A673 (cell line): Measurements from ENCODE around the gene CHST2. TPM values are rescaled to one million over a fixed set of nuclear protein-coding genes. Genes with fewer than 3 reads are reported as not detected.
"Not testable (repeated sequence)": the region's sequence is repeated elsewhere in the genome, so short reads cannot be mapped to it uniquely, and the experiment has no call there.

Source experiments
- BruUV-seq: library from RNA; stranded (reverse); fragments of 400-500 nt; replicated peaks from 2 replicates; lab custom pipeline; 2021; lab: Mats Ljungman, UMichigan
- CTCF ChIA-PET: fragments of 300-600 bp; sonication (Branson Sonifier 250); formaldehyde crosslinking; loops from one replicate; lab custom pipeline; 2022; ENCODE audit warnings: antibody characterized with exemption; lab: Charles Lee
- POLR2A ChIA-PET: fragments of 300-600 bp; sonication (Branson Sonifier 250); formaldehyde crosslinking; loops from one replicate; lab custom pipeline; 2022; ENCODE audit warnings: antibody characterized with exemption; ENCODE audit not compliant: low non-redundant PET; lab: Charles Lee
- DNase-seq: peaks from one replicate; pipeline ENCODE4 v3.0.0-alpha.2; 2015; ENCODE audit warnings: low spot score
- H3K27ac ChIP-seq: fragments of 200-600 bp; sonication (generic); 2 replicates; pipeline ENCODE4 v1.5.1; 2016; ENCODE audit warnings: mixed run types, low read depth, mild to moderate bottlenecking, mixed read lengths, antibody characterized with exemption, low read length; ENCODE audit not compliant: poor library complexity, severe bottlenecking
- H3K27me3 ChIP-seq: fragments of 200-600 bp; sonication (generic); replicated peaks from 2 replicates; pipeline ENCODE4 v1.6.1; 2017; ENCODE audit warnings: mixed run types, low read depth, mild to moderate bottlenecking, mixed read lengths, antibody characterized with exemption, low read length; ENCODE audit not compliant: insufficient read depth, poor library complexity
- H3K36me3 ChIP-seq: fragments of 200-600 bp; sonication (generic); 2 replicates; pipeline ENCODE4 v1.6.1; 2016; ENCODE audit warnings: mixed run types, mild to moderate bottlenecking, mixed read lengths, antibody characterized with exemption, low read length; ENCODE audit not compliant: insufficient read depth, poor library complexity, severe bottlenecking
- H3K4me1 ChIP-seq: fragments of 200-600 bp; sonication (generic); 2 replicates; pipeline ENCODE4 v1.6.1; 2017; ENCODE audit warnings: mixed run types, mild to moderate bottlenecking, mixed read lengths, antibody characterized with exemption, low read length; ENCODE audit not compliant: insufficient read depth, poor library complexity, severe bottlenecking
- H3K4me3 ChIP-seq: fragments of 200-600 bp; sonication (generic); 2 replicates; pipeline ENCODE4 v1.5.1; 2016; ENCODE audit warnings: low read depth, mixed run types, mild to moderate bottlenecking, mixed read lengths, low read length; ENCODE audit not compliant: poor library complexity, severe bottlenecking
- H3K9me3 ChIP-seq: fragments of 200-600 bp; sonication (generic); 2 replicates; pipeline ENCODE4 v1.6.1; 2016; ENCODE audit warnings: mixed run types, low read depth, mild to moderate bottlenecking, mixed read lengths, antibody characterized with exemption, low read length; ENCODE audit not compliant: poor library complexity, severe bottlenecking
- CTCF ChIP-seq: fragments of 300-800, 200-600 bp; sonication (generic); conservative IDR thresholded peaks from 2 replicates; pipeline ENCODE4 v1.5.1; 2017; ENCODE audit warnings: low read depth, mild to moderate bottlenecking, antibody characterized with exemption, low read length, moderate library complexity, mixed read lengths
- EZH2 ChIP-seq: fragments of 200-600 bp; sonication (generic); IDR thresholded peaks from 2 replicates; pipeline ENCODE4 v1.6.1; 2017; ENCODE audit warnings: borderline replicate concordance, low read depth, mild to moderate bottlenecking, mixed read lengths, antibody characterized with exemption, low read length; ENCODE audit not compliant: poor library complexity, severe bottlenecking
- intact Hi-C: fragments of 100-400 bp; cut with micrococcal nuclease; formaldehyde crosslinking; loops from one replicate; pipeline ENCODE4 v1.10.0; 2022; ENCODE audit not compliant: unreplicated experiment
- total RNA-seq: library from RNA; stranded (reverse); gene quantifications from 2 replicates; pipeline ENCODE4 v1.2.3, GENCODE V29; 2021

CHST2 gene
- total RNA-seq, 1 experiment from 2014 or later, result 0.64 TPM

- POLR2A ChIA-PET, CTCF ChIA-PET, intact Hi-C loops, H3K4me1 ChIP-seq, DNase-seq, H3K36me3 ChIP-seq, H3K27ac ChIP-seq, H3K27me3 ChIP-seq, H3K9me3 ChIP-seq, BruUV-seq, H3K4me3 ChIP-seq: not testable (repeated sequence)
These were observed 46.0 kb upstream of the CHST2 start for GRCh38 chr3:143073541-143073940.

- intact Hi-C loops, POLR2A ChIA-PET, H3K9me3 ChIP-seq, H3K36me3 ChIP-seq, H3K27me3 ChIP-seq, CTCF ChIA-PET, DNase-seq, H3K27ac ChIP-seq, H3K4me1 ChIP-seq, H3K4me3 ChIP-seq, BruUV-seq: not testable (repeated sequence)
These were observed 45.6 kb upstream of the CHST2 start for GRCh38 chr3:143073983-143074382.

- Histone ChIP-seq H3K27ac (no peak overlapping the region), H3K27me3 (no peaks in the 10 kb centered on the region), H3K4me3 (no peak overlapping the region), H3K4me1 (no peaks in the 10 kb centered on the region), H3K36me3 (no peaks in the 10 kb centered on the region), H3K9me3 (no peaks in the 10 kb centered on the region)
- POLR2A ChIA-PET, result no interaction called here
- TF ChIP-seq EZH2, result no peak
- TF ChIP-seq CTCF, result no peak
- CTCF ChIA-PET, result interaction anchor here (0.7 kb wide), 1 partner anchor 693 kb away, joined by 3 read pairs; no protein-coding TSS in a partner anchor
- no TSS peak for BruUV-seq
- no peak for DNase-seq
- intact Hi-C loops, result no loop called here
These were observed 40.7 kb upstream of the CHST2 start for GRCh38 chr3:143078883-143079282.

- BruUV-seq, result no TSS peak
- H3K9me3 ChIP-seq, result no peaks in the 10 kb centered on the region
- no peaks in the 10 kb centered on the region for H3K27me3 ChIP-seq
- H3K4me3 ChIP-seq, result no peak overlapping the region
- no peak overlapping the region for H3K27ac ChIP-seq
- no peaks in the 10 kb centered on the region for H3K36me3 ChIP-seq
- intact Hi-C loops, result no loop called here
- CTCF ChIA-PET, result no interaction called here
- POLR2A ChIA-PET, result no interaction called here
- no peak for DNase-seq
- H3K4me1 ChIP-seq, result no peaks in the 10 kb centered on the region
- no peak for TF ChIP-seq CTCF
- TF ChIP-seq EZH2, result no peak
These were observed 39.4 kb upstream of the CHST2 start for GRCh38 chr3:143080196-143080595.
